Psoas muscle (tissue), 8 donors: ENCODE results near the gene UQCRFS1. TPM values are rescaled to one million over a fixed set of nuclear protein-coding genes. Genes with fewer than 3 reads are reported as not detected.

Experiments used
- ATAC-seq, 4 donors: fragments of 200-7000 bp; cut with Tn5 transposase; one replicate each; pipeline ENCODE4 v1.9.1; 2020; ENCODE audit warnings: moderate library complexity in 3 of 4, mild to moderate bottlenecking in 2 of 4
- DNase-seq, 2 donors: peaks; one replicate each; pipeline ENCODE4 v3.0.0-alpha.2; 2020
- H3K27ac ChIP-seq: fragments of 200-600 bp; one replicate; pipeline ENCODE4 v1.8.0; 2022
- H3K27me3 ChIP-seq, 3 donors: fragments of 200-600 bp in 1 of 3; one replicate each; pipeline versions ENCODE4 v1.6.1 to v1.8.0; 2013 to 2022; ENCODE audit warnings: low read length in 2 of 3, mild to moderate bottlenecking in 2 of 3, moderate library complexity in 1 of 3; ENCODE audit not compliant: insufficient read depth in 3 of 3
- H3K36me3 ChIP-seq, 2 donors: fragments of 200-600 bp in 1 of 2; one replicate each; pipeline versions ENCODE4 v1.6.1 to v1.8.0; 2013 to 2022; ENCODE audit warnings: low read depth in 1 of 2, mild to moderate bottlenecking in 1 of 2, moderate library complexity in 1 of 2; ENCODE audit not compliant: insufficient read depth in 1 of 2
- H3K4me1 ChIP-seq: fragments of 200-600 bp; one replicate; pipeline ENCODE4 v1.8.0; 2022
- H3K4me3 ChIP-seq: fragments of 200-600 bp; one replicate; pipeline ENCODE4 v1.8.0; 2022; ENCODE audit warnings: mild to moderate bottlenecking
- H3K9me3 ChIP-seq: fragments of 200-600 bp; one replicate; pipeline ENCODE4 v1.8.0; 2022
- WGBS, 3 donors: extraction: QIAGEN DNeasy Blood & Tissue Kit; methylation state at CpG; one replicate each; pipeline versions ENCODE4 v1.1.6 to v1.1.7; 2013; 5-methylcytosine and 5-hydroxymethylcytosine counted together
- intact Hi-C, 2 donors: fragments of 100-400 bp; cut with DNase I; formaldehyde crosslinking; loops; one replicate each; pipeline versions ENCODE4 v1.11.0 to v1.14.2; 2022
- polyA plus RNA-seq, 3 donors: library from polyadenylated mRNA; stranded (reverse); fragments of 200-250 nt; gene quantifications; one replicate each; pipeline ENCODE4 v1.2.3, GENCODE V29; 2013
- total RNA-seq, 4 donors: library from RNA; stranded (reverse); fragmentation: NEBNext Ultra II Directional in 2 of 4; extraction: Animal tissue kit (Norgen Biotek cat#: 25700) in 2 of 4; gene quantifications; one replicate each; pipeline versions ENCODE4 v1.2.1 to v1.2.4, GENCODE V29; 2021 to 2023
- TF ChIP-seq, protein P1 (sequence below): fragments of 200-600 bp; IDR thresholded peaks from one replicate; pipeline ENCODE4 v1.8.0; 2022; ENCODE audit warnings: antibody characterized with exemption
- donor health status: healthy with polysubstance abuse.
- donor health status: DM: no; HTN: no; CAD: no; lungs with moderate emphysema.
- donor health status: Bipolar disorder and iron deficiency.
- donor health status: healthy.
- donor health status: DM: yes; HTN: yes; CAD: no.
- donor health status: DM: no; HTN: no; CAD: no.
- donor health status: DM: no; HTN: no; CAD: no.
- donor health status: DM: yes; HTN: yes; CAD: no.

UQCRFS1 gene
- total and polyA plus RNA-seq, 7 donors = 102 to 208 (median 108) TPM

DNA sequence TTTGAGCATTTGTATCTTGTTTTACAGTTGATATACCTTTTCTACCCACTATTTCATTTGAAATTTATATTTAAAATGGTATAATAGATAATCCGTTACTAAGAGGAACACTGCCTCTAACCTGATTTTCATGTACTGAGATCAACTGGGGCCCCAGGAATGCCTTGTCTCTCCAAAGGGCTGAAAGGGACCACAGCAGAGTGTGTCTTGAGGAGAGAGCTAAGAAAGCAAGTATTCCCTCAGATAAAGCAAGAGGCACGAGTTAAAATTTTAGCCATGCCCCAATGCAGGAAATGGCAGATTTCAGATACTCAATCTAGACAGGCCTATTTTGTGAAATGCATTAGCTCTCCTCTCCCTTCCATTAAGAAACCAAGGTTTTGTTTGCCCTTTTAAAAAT lies 10.7 kb downstream of the UQCRFS1 start:
- no peak overlapping the region for H3K27ac ChIP-seq
- intact Hi-C loops = no loop called here
- H3K36me3 ChIP-seq = peaks cover 7 to 13% of the 10 kb centered on the region in 2 donors
- DNase-seq (no peak), ATAC-seq (no peak)
- H3K27me3 ChIP-seq = no peaks in the 10 kb centered on the region
- no peaks in the 10 kb centered on the region for H3K9me3 ChIP-seq
- 88 to 89% (median 89%) methylated on average over 2 of the region's 2 CpGs for WGBS, 3 donors
- peaks cover 19% of the 10 kb centered on the region for H3K4me1 ChIP-seq
- H3K4me3 ChIP-seq = no peak overlapping the region
- TF ChIP-seq, protein P1, sequence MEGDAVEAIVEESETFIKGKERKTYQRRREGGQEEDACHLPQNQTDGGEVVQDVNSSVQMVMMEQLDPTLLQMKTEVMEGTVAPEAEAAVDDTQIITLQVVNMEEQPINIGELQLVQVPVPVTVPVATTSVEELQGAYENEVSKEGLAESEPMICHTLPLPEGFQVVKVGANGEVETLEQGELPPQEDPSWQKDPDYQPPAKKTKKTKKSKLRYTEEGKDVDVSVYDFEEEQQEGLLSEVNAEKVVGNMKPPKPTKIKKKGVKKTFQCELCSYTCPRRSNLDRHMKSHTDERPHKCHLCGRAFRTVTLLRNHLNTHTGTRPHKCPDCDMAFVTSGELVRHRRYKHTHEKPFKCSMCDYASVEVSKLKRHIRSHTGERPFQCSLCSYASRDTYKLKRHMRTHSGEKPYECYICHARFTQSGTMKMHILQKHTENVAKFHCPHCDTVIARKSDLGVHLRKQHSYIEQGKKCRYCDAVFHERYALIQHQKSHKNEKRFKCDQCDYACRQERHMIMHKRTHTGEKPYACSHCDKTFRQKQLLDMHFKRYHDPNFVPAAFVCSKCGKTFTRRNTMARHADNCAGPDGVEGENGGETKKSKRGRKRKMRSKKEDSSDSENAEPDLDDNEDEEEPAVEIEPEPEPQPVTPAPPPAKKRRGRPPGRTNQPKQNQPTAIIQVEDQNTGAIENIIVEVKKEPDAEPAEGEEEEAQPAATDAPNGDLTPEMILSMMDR = no peak

DNA sequence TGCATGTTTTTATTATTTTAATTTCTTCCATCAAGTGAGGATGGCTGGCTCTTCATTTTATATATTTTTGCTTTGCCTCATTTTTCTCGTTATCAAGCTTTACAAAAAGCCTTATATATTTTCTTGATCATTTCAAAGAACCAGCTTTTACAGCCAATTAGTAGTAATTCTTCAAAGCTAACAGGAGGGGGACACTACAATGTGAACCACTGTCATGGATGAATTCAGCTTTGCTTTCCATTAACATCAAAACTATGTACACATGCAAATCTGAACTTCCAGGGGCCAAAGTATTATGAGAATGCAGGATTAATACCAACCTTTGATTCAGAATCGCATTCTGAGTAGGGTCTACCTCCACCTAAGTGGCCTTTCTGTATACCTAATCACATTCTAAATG lies 11.1 kb downstream of the UQCRFS1 start:
- H3K27me3 ChIP-seq = no peaks in the 10 kb centered on the region
- H3K27ac ChIP-seq = no peak overlapping the region
- TF ChIP-seq, protein P1 = no peak
- intact Hi-C loops = no loop called here
- no peaks in the 10 kb centered on the region for H3K9me3 ChIP-seq
- peaks cover 16% of the 10 kb centered on the region for H3K4me1 ChIP-seq
- 89 to 93% (median 92%) methylated on average over 2 of the region's 2 CpGs for WGBS, 3 donors
- no peak overlapping the region for H3K4me3 ChIP-seq
- DNase-seq (no peak), ATAC-seq (no peak)
- peaks cover 6 to 9% of the 10 kb centered on the region in 2 donors for H3K36me3 ChIP-seq

DNA sequence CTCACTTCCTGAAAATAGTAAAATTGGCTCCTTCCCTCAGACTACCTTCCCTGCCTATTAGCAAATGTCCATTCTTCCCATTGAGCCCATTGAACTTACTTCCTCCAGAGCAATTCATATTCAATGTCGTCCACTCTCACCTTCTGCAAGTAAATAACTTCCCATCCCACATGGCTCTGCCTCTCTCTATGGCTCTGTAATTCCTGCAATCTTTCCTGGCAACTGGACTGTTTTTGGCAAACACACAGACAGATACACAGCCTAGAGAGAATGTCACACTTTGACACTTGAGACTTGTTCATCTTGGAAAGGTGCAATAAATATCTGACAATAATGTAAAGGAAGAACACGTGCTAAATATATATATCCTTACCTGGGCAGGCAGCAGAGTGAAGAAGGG lies 18.3 kb downstream of the UQCRFS1 start:
- no peak for DNase-seq
- Histone ChIP-seq H3K4me1 (no peaks in the 10 kb centered on the region), H3K36me3 (no peaks in the 10 kb centered on the region), H3K27ac (no peak overlapping the region), H3K27me3 (no peaks in the 10 kb centered on the region), H3K9me3 (no peaks in the 10 kb centered on the region), H3K4me3 (no peak overlapping the region)
- TF ChIP-seq, protein P1 = no peak
- intact Hi-C loops = no loop called here
- no peak for ATAC-seq
- WGBS, 3 donors = 15 to 19% (median 16%) methylated on average over 2 of the region's 2 CpGs

DNA sequence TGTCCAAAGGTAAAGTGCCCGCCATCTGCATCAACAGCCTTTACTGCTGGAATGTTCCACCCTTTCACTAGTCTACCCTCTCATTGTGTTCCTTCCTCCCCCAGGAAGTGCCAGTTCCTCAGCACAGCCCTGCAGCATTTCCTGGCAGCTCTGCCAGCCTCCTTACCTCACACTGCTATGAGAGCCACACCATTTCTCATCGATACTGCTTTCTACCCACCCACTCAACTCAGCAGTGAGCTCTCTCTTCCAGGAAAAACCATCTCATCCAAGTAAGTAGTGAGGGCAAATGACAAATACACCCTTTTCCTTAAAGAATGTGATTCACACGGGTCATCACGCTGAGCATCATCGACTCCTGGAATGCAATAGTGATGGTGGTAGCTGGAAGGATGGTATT lies 19.8 kb downstream of the UQCRFS1 start:
- TF ChIP-seq, protein P1 = no peak
- H3K9me3 ChIP-seq = no peaks in the 10 kb centered on the region
- H3K4me1 ChIP-seq = no peaks in the 10 kb centered on the region
- no peak for ATAC-seq
- DNase-seq = no peak
- no peak overlapping the region for H3K27ac ChIP-seq
- H3K36me3 ChIP-seq = no peaks in the 10 kb centered on the region
- 67 to 72% (median 69%) methylated on average over 5 of the region's 5 CpGs for WGBS, 3 donors
- intact Hi-C loops = no loop called here
- no peaks in the 10 kb centered on the region for H3K27me3 ChIP-seq
- no peak overlapping the region for H3K4me3 ChIP-seq

DNA sequence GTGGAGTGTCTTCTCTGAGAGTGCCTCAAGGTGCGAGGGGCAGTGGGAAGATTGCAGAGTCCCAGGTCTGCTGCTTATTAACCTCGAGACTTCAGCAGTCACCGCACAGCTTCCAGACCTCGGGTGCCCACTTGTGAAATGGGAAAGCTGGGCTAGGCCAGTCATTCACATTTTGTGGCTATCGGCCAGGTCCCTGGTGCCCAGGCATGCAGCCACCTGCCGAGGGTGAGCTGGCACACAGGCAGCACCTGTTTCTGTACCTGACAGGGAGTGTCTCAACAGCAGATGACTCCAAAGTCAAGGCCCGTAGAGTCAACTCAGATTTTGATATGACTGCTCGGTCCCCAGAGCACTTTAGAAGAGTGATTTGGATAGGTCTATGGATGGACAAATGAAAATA lies 21.9 kb downstream of the UQCRFS1 start:
- 84 to 95% (median 86%) methylated on average over 8 of the region's 8 CpGs for WGBS, 3 donors
- intact Hi-C loops = no loop called here
- Histone ChIP-seq H3K27me3 (no peaks in the 10 kb centered on the region), H3K4me1 (no peaks in the 10 kb centered on the region), H3K27ac (no peak overlapping the region), H3K9me3 (no peaks in the 10 kb centered on the region), H3K4me3 (no peak overlapping the region), H3K36me3 (no peaks in the 10 kb centered on the region)
- no peak for DNase-seq
- ATAC-seq = no peak
- TF ChIP-seq, protein P1 = no peak
